Mesenchymal stem cell (in vitro differentiated cells and primary cell): Measurements from ENCODE around the gene NR1H2.
A peak's percentile ranks its signal among the peaks of the same experiment; 100 is the strongest.

ENCODE experiments used
- DNase-seq: peaks from one replicate; pipeline ENCODE4 v3.0.0-alpha.2; 2013
- H2AFZ ChIP-seq: one replicate; pipeline ENCODE4 v1.6.1; 2013; ENCODE audit warnings: low read depth, mild to moderate bottlenecking, control low read depth, inconsistent platforms, low read length, moderate library complexity
- H2AK5ac ChIP-seq: 2 replicates; pipeline ENCODE4 v1.6.1; 2013; ENCODE audit warnings: low read length, moderate library complexity, mild to moderate bottlenecking, inconsistent platforms; ENCODE audit not compliant: severe bottlenecking
- H2BK120ac ChIP-seq: one replicate; pipeline ENCODE4 v1.6.1; 2013; ENCODE audit warnings: low read depth, mild to moderate bottlenecking, inconsistent platforms, low read length, moderate library complexity
- H2BK12ac ChIP-seq, 2 experiments: one replicate each; pipeline ENCODE4 v1.6.1; 2013; ENCODE audit warnings: inconsistent platforms in 2 of 2, low read length in 2 of 2, mild to moderate bottlenecking in 2 of 2, moderate library complexity in 2 of 2, control low read depth in 1 of 2
- H2BK15ac ChIP-seq: one replicate; pipeline ENCODE4 v1.6.1; 2013; ENCODE audit warnings: mild to moderate bottlenecking, low read depth, inconsistent platforms; ENCODE audit not compliant: poor library complexity, severe bottlenecking
- H2BK5ac ChIP-seq: 2 replicates; pipeline ENCODE4 v1.6.1; 2013; ENCODE audit warnings: low read depth, mild to moderate bottlenecking, low read length, control low read depth, inconsistent platforms; ENCODE audit not compliant: poor library complexity, severe bottlenecking
- H3K14ac ChIP-seq, 2 experiments: one replicate each; pipeline ENCODE4 v1.6.1; 2013; ENCODE audit warnings: inconsistent platforms in 2 of 2, low read length in 2 of 2, control low read depth in 1 of 2, mild to moderate bottlenecking in 1 of 2, moderate library complexity in 1 of 2
- H3K18ac ChIP-seq, 2 experiments: one replicate each; pipeline ENCODE4 v1.6.1; 2013; ENCODE audit warnings: inconsistent platforms in 2 of 2, low read length in 2 of 2, control low read depth in 1 of 2, low read depth in 1 of 2, mild to moderate bottlenecking in 1 of 2
- H3K23ac ChIP-seq, 2 experiments: one replicate each; pipeline ENCODE4 v1.6.1; 2013; ENCODE audit warnings: inconsistent platforms in 2 of 2, low read length in 2 of 2, mild to moderate bottlenecking in 2 of 2, moderate library complexity in 2 of 2, control low read depth in 1 of 2
- H3K27ac ChIP-seq: 2 replicates; pipeline ENCODE4 v1.5.1; 2013; ENCODE audit warnings: mild to moderate bottlenecking, moderate library complexity, low read length, control low read depth, inconsistent platforms; ENCODE audit not compliant: poor library complexity, severe bottlenecking
- H3K27me3 ChIP-seq, 2 experiments: 2 replicates each; pipeline versions ENCODE4 v1.6.1 to v1.7.0; 2013; ENCODE audit warnings: low read length in 2 of 2, mild to moderate bottlenecking in 2 of 2, moderate library complexity in 2 of 2, control low read depth in 1 of 2, inconsistent platforms in 1 of 2; ENCODE audit not compliant: control insufficient read depth in 1 of 2, insufficient read depth in 1 of 2
- H3K36me3 ChIP-seq, 2 experiments: 2 replicates each; pipeline versions ENCODE4 v1.6.1 to v1.7.0; 2013; ENCODE audit warnings: low read length in 2 of 2, control low read depth in 1 of 2, inconsistent platforms in 1 of 2, low read depth in 1 of 2, mild to moderate bottlenecking in 1 of 2; ENCODE audit not compliant: insufficient read depth in 2 of 2, control insufficient read depth in 1 of 2
- H3K4ac ChIP-seq, 2 experiments: one replicate each; pipeline ENCODE4 v1.6.1; 2013; ENCODE audit warnings: inconsistent platforms in 2 of 2, low read length in 2 of 2, mild to moderate bottlenecking in 2 of 2, moderate library complexity in 2 of 2, control low read depth in 1 of 2, low read depth in 1 of 2
- H3K4me1 ChIP-seq: 2 replicates; pipeline ENCODE4 v1.6.1; 2013; ENCODE audit warnings: low read depth, low read length, control low read depth; ENCODE audit not compliant: control insufficient read depth, insufficient read depth
- H3K4me2 ChIP-seq: 2 replicates; pipeline ENCODE4 v1.6.1; 2013; ENCODE audit warnings: low read length, mild to moderate bottlenecking, inconsistent platforms; ENCODE audit not compliant: poor library complexity, severe bottlenecking
- H3K4me3 ChIP-seq, 2 experiments: 2 replicates each; pipeline versions ENCODE4 v1.5.1 to v1.7.0; 2013; ENCODE audit warnings: low read length in 2 of 2, mild to moderate bottlenecking in 2 of 2, control low read depth in 1 of 2, low read depth in 1 of 2; ENCODE audit not compliant: insufficient read depth in 1 of 2
- H3K79me1 ChIP-seq: replicated peaks from 2 replicates; pipeline ENCODE4 v1.6.1; 2013; ENCODE audit warnings: mild to moderate bottlenecking, control low read depth, low read length, inconsistent platforms; ENCODE audit not compliant: poor library complexity, severe bottlenecking
- H3K9ac ChIP-seq: 2 replicates; pipeline ENCODE4 v1.7.0; 2013; ENCODE audit warnings: mild to moderate bottlenecking, low read length, moderate library complexity
- H3K9me3 ChIP-seq: 2 replicates; pipeline ENCODE4 v1.7.0; 2013; ENCODE audit warnings: mild to moderate bottlenecking, low read length; ENCODE audit not compliant: control insufficient read depth
- H4K8ac ChIP-seq: one replicate; pipeline ENCODE4 v1.6.1; 2013; ENCODE audit warnings: inconsistent platforms, mild to moderate bottlenecking, low read length, moderate library complexity
- H4K91ac ChIP-seq: one replicate; pipeline ENCODE4 v1.6.1; 2013; ENCODE audit warnings: mild to moderate bottlenecking, low read length, inconsistent platforms
- WGBS: methylation state at CpG from one replicate; pipeline ENCODE4 v1.1.7; 2013; ENCODE audit warnings: mixed read lengths; 5-methylcytosine and 5-hydroxymethylcytosine counted together

The NR1H2 gene

GRCh38 chr19:50368649-50369570 lies 7.3 kb upstream of the NR1H2 start:
- Histone ChIP-seq H3K36me3 (no peaks in the 10 kb centered on the region), H3K79me1 (no peaks in the 10 kb centered on the region), H2BK120ac (no peak overlapping the region), H2BK5ac (no peak overlapping the region), H3K27ac (no peak overlapping the region), H3K9ac (peak overlapping the region; percentile 93), H3K9me3 (no peaks in the 10 kb centered on the region), H3K4me2 (peak overlapping the region; percentile 53), H4K8ac (peak overlapping the region; percentile 100), H4K91ac (peak overlapping the region; percentile 86), H3K23ac (no peak overlapping the region), H3K4me3 (peak overlapping the region; percentile 18 to 87), H2AFZ (peak overlapping the region; percentile 16), H3K27me3 (no peaks in the 10 kb centered on the region), H3K4me1 (peaks cover 8% of the 10 kb centered on the region), H2AK5ac (no peak overlapping the region), H2BK15ac (no peak overlapping the region), H3K18ac (peak overlapping the region; percentile 67 to 98), H3K4ac (peak overlapping the region in 1 of 2 experiments; percentile 49), H2BK12ac (no peak overlapping the region), H3K14ac (peak overlapping the region in 1 of 2 experiments; percentile 19)
- WGBS, result 25% methylated on average over 30 of the region's 34 CpGs
- peak; percentile 83 for DNase-seq

DNA sequence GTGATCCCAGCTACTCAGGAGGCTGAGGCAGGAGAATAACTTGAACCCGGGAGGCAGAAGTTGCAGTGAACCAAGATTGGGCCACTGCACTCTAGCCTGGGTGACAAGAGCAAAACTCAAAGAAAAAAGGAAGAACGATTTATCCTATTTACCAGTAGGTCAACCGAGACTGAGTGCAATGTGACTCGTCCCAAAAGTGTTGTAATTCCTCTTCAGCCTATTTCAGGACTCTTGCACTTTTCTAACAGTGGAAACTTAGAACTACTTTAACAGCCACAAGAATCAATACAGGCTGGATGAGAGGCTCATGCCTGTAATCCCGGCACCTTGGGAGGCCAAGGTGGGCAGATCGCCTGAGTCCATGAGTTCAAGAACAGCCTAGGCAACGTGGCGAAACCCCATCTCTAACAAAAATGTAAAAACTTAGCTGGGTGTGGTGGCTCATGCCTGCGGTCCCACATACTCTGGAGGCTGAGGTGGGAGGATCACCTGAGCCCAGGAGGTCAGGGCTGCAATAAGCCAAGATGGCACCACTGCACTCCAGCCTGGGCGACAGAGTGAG lies 4.3 kb upstream of the NR1H2 start:
- H3K4me3 ChIP-seq, result no peak overlapping the region
- no peak overlapping the region for H3K9ac ChIP-seq
- H4K91ac ChIP-seq, result no peak overlapping the region
- H2AK5ac ChIP-seq, result no peak overlapping the region
- H3K4me1 ChIP-seq, result peaks cover 6% of the 10 kb centered on the region
- H3K14ac ChIP-seq, result no peak overlapping the region
- H3K27me3 ChIP-seq, result no peaks in the 10 kb centered on the region
- peaks cover under 1% of the 10 kb centered on the region for H3K79me1 ChIP-seq
- H4K8ac ChIP-seq, result no peak overlapping the region
- H2BK15ac ChIP-seq, result no peak overlapping the region
- DNase-seq, result peak; percentile 26
- H3K23ac ChIP-seq, result no peak overlapping the region
- no peak overlapping the region for H2AFZ ChIP-seq
- H3K18ac ChIP-seq, result no peak overlapping the region
- H3K4ac ChIP-seq, result no peak overlapping the region
- H3K27ac ChIP-seq, result no peak overlapping the region
- H2BK12ac ChIP-seq, result no peak overlapping the region
- 90% methylated on average over 9 of the region's 10 CpGs for WGBS
- no peaks in the 10 kb centered on the region for H3K9me3 ChIP-seq
- H3K36me3 ChIP-seq, result no peaks in the 10 kb centered on the region
- H2BK5ac ChIP-seq, result no peak overlapping the region
- H3K4me2 ChIP-seq, result no peak overlapping the region
- H2BK120ac ChIP-seq, result no peak overlapping the region

- Histone ChIP-seq H3K14ac (no peak overlapping the region), H3K9ac (no peak overlapping the region), H4K8ac (no peak overlapping the region), H3K4me3 (no peak overlapping the region), H3K4me2 (peak overlapping the region; percentile 41), H3K36me3 (peaks cover 47% of the 10 kb centered on the region in 2 experiments), H3K79me1 (peaks cover 33% of the 10 kb centered on the region), H4K91ac (no peak overlapping the region), H3K9me3 (no peaks in the 10 kb centered on the region), H3K27ac (no peak overlapping the region), H3K4me1 (peaks cover 2% of the 10 kb centered on the region), H2BK15ac (no peak overlapping the region), H2AK5ac (no peak overlapping the region), H2BK120ac (no peak overlapping the region), H3K23ac (no peak overlapping the region), H3K27me3 (no peaks in the 10 kb centered on the region), H3K4ac (no peak overlapping the region), H2BK5ac (no peak overlapping the region), H2AFZ (no peak overlapping the region), H3K18ac (no peak overlapping the region), H2BK12ac (no peak overlapping the region)
- DNase-seq, result peak; percentile 17
- WGBS, result 47% methylated on average over 7 of the region's 7 CpGs
Observed at GRCh38 chr19:50377051-50377461, 799 bp downstream of the NR1H2 start.

DNA sequence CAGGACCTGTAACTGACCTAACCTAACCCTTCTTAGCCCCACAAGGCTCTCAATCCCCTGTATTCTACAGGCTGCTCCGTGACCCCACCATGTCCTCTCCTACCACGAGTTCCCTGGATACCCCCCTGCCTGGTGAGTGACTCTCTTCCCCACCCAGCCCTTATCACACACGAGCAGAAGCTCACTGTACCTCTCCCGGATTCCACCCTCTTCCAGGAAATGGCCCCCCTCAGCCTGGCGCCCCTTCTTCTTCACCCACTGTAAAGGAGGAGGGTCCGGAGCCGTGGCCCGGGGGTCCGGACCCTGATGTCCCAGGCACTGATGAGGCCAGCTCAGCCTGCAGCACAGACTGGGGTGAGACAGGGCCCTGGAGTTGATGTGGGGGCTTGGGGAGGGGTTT lies 1.3 kb downstream of the NR1H2 start:
- Histone ChIP-seq H2BK15ac (no peak overlapping the region), H3K27me3 (no peaks in the 10 kb centered on the region), H3K4me3 (no peak overlapping the region), H2AK5ac (no peak overlapping the region), H2BK5ac (no peak overlapping the region), H3K14ac (no peak overlapping the region), H2BK12ac (no peak overlapping the region), H3K4me1 (peaks cover 2% of the 10 kb centered on the region), H4K8ac (no peak overlapping the region), H3K4ac (no peak overlapping the region), H3K27ac (no peak overlapping the region), H2AFZ (no peak overlapping the region), H3K36me3 (peaks cover 51 to 52% of the 10 kb centered on the region in 2 experiments), H3K9me3 (no peaks in the 10 kb centered on the region), H3K4me2 (no peak overlapping the region), H3K23ac (no peak overlapping the region), H4K91ac (no peak overlapping the region), H2BK120ac (no peak overlapping the region), H3K79me1 (peaks cover 33% of the 10 kb centered on the region), H3K9ac (no peak overlapping the region), H3K18ac (no peak overlapping the region)
- 92% methylated on average over 8 of the region's 9 CpGs for WGBS
- no peak for DNase-seq
